ENCODE results near the gene ATP6V0E1. TPM values are rescaled to one million over a fixed set of nuclear protein-coding genes. Genes with fewer than 3 reads are reported as not detected.

ATP6V0E1 gene
- total RNA-seq = 92.4 TPM
- polyA plus RNA-seq (ENCODE audit: insufficient read depth in 1 of 8, insufficient read length in 8 of 8, low replicate concordance in 1 of 8) = 100 to 1,000 TPM in 4 of 8 donors, 10 to 100 TPM in 4; 85.8 to 115 (median 103) TPM
- long read RNA-seq, donor 1, transcript ATP6V0E1-203 (4 exons, 1,433 nt) = major isoform, 32 of 34 reads
- long read RNA-seq, donor 1, partial matches to known transcripts = 0 of 34 reads
- long read RNA-seq, donor 1, other reads (novel, unspliced or antisense) = 0 of 34 reads
- long read RNA-seq, donor 2, transcript ATP6V0E1-203 (4 exons, 1,433 nt) = major isoform, 8 of 8 reads
- long read RNA-seq, donor 2, partial matches to known transcripts = 0 of 8 reads
- long read RNA-seq, donor 2, other reads (novel, unspliced or antisense) = 0 of 8 reads
- long read RNA-seq, donor 3, transcript ATP6V0E1-203 (4 exons, 1,433 nt) = major isoform, 61 of 62 reads
- long read RNA-seq, donor 3, partial matches to known transcripts = 0 of 62 reads
- long read RNA-seq, donor 3, other reads (novel, unspliced or antisense) = 0 of 62 reads
- long read RNA-seq, donor 4, transcript ATP6V0E1-203 (4 exons, 1,433 nt) = major isoform, 35 of 35 reads
- long read RNA-seq, donor 4, partial matches to known transcripts = 0 of 35 reads
- long read RNA-seq, donor 4, other reads (novel, unspliced or antisense) = 0 of 35 reads
- long read RNA-seq, donor 5, transcript ATP6V0E1-203 (4 exons, 1,433 nt) = major isoform, 164 of 175 reads
- long read RNA-seq, donor 5, partial matches to known transcripts = 10 of 175 reads
- long read RNA-seq, donor 5, other reads (novel, unspliced or antisense) = 0 of 175 reads
- long read RNA-seq, donor 6, transcript ATP6V0E1-203 (4 exons, 1,433 nt) = major isoform, 104 of 108 reads
- long read RNA-seq, donor 6, partial matches to known transcripts = 0 of 108 reads
- long read RNA-seq, donor 6, other reads (novel, unspliced or antisense) = 0 of 108 reads
- long read RNA-seq, donor 7, transcript ATP6V0E1-203 (4 exons, 1,433 nt) = major isoform, 81 of 99 reads
- long read RNA-seq, donor 7, partial matches to known transcripts = 16 of 99 reads
- long read RNA-seq, donor 7, other reads (novel, unspliced or antisense) = 0 of 99 reads
- long read RNA-seq, donor 8, transcript ATP6V0E1-203 (4 exons, 1,433 nt) = major isoform, 55 of 57 reads
- long read RNA-seq, donor 8, partial matches to known transcripts = 0 of 57 reads
- long read RNA-seq, donor 8, other reads (novel, unspliced or antisense) = 0 of 57 reads
- long read RNA-seq, donor 9, transcript ATP6V0E1-203 (4 exons, 1,433 nt) = major isoform, 55 of 66 reads
- long read RNA-seq, donor 9, partial matches to known transcripts = 9 of 66 reads
- long read RNA-seq, donor 9, other reads (novel, unspliced or antisense) = 0 of 66 reads
- long read RNA-seq, donor 10, transcript ATP6V0E1-203 (4 exons, 1,433 nt) = major isoform, 76 of 76 reads
- long read RNA-seq, donor 10, partial matches to known transcripts = 0 of 76 reads
- long read RNA-seq, donor 10, other reads (novel, unspliced or antisense) = 0 of 76 reads
- long read RNA-seq, donor 11, transcript ATP6V0E1-203 (4 exons, 1,433 nt) = major isoform, 73 of 73 reads
- long read RNA-seq, donor 11, partial matches to known transcripts = 0 of 73 reads
- long read RNA-seq, donor 11, other reads (novel, unspliced or antisense) = 0 of 73 reads

DNA sequence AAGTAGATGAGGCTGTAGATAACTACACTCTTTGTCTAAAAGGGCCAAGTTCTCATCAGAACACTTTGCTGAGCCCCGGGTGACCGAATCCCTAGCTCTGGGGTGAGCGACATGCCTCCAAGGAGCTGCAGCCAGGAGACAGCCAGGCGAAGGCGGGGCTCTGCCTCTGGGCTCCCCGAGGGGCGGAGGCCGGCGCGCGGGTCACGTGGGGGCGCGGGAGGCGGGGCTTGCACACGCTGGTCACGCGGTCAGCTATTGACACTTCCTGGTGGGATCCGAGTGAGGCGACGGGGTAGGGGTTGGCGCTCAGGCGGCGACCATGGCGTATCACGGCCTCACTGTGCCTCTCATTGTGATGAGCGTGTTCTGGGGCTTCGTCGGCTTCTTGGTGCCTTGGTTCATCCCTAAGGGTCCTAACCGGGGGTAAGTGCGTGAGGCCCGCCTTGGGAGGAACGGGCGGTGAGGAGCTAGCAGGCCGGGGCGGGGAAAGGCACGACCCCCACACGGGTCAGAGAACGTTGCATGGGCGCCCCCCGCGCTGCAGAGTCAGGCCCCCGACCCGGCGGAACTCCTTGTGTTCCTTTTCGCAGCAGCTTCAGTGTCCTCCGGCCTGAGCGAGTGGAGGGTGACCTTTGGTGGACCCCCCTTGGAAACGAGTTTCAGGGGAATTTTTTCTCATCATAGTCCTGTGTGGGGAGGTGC is at the start of gene ATP6V0E1:
Gene ATP6V0E1 (plus strand): TSS at position 230 of the 702 bp plus-strand sequence. CDS start 90 bp downstream, at position 320.
- no peaks in the 10 kb centered on the region for H3K4me1 ChIP-seq (ENCODE audit: control insufficient read depth, insufficient read depth, low read length)
- H3K27ac ChIP-seq (ENCODE audit: low read length) = peak within 1 kb of the TSS; percentile 96
- H3K36me3 ChIP-seq (ENCODE audit: control insufficient read depth, insufficient read depth, low read length) = peaks cover 9% of the 10 kb centered on the region
- peak; percentile 96 for DNase-seq
- H3K9me3 ChIP-seq (replicated peaks; ENCODE audit: control insufficient read depth, low read depth, low read length) = no peaks in the 10 kb centered on the region
- under 1% methylated on average over 45 of the region's 49 CpGs for whole genome bisulfite sequencing (ENCODE audit: insufficient coverage)
- no peaks in the 10 kb centered on the region for H3K27me3 ChIP-seq (ENCODE audit: control insufficient read depth, insufficient read depth, low read length)
- H3K4me3 ChIP-seq (ENCODE audit: low read length) = peak within 1 kb of the TSS; percentile 97

- 87% methylated on average over 13 of the region's 14 CpGs for WGBS (ENCODE audit: insufficient coverage)
- Histone ChIP-seq H3K27ac (ENCODE audit: low read length) (no peak overlapping the region), H3K27me3 (ENCODE audit: control insufficient read depth, insufficient read depth, low read length) (no peaks in the 10 kb centered on the region), H3K9me3 (replicated peaks; ENCODE audit: control insufficient read depth, low read depth, low read length) (no peaks in the 10 kb centered on the region), H3K4me3 (ENCODE audit: low read length) (no peak overlapping the region), H3K4me1 (ENCODE audit: control insufficient read depth, insufficient read depth, low read length) (peaks cover 22% of the 10 kb centered on the region), H3K36me3 (ENCODE audit: control insufficient read depth, insufficient read depth, low read length) (peaks cover 47% of the 10 kb centered on the region)
- no peak for DNase-seq
Observed at GRCh38 chr5:172935096-172935495, 48.5 kb upstream of the ATP6V0E1 start.

- DNase-seq = no peak
- peaks cover 22% of the 10 kb centered on the region for H3K4me1 ChIP-seq (ENCODE audit: control insufficient read depth, insufficient read depth, low read length)
- H3K4me3 ChIP-seq (ENCODE audit: low read length) = no peak overlapping the region
- H3K27me3 ChIP-seq (ENCODE audit: control insufficient read depth, insufficient read depth, low read length) = no peaks in the 10 kb centered on the region
- WGBS (ENCODE audit: insufficient coverage) = 92% methylated on average over 5 of the region's 5 CpGs
- H3K27ac ChIP-seq (ENCODE audit: low read length) = no peak overlapping the region
- peaks cover 55% of the 10 kb centered on the region for H3K36me3 ChIP-seq (ENCODE audit: control insufficient read depth, insufficient read depth, low read length)
- no peaks in the 10 kb centered on the region for H3K9me3 ChIP-seq (replicated peaks; ENCODE audit: control insufficient read depth, low read depth, low read length)
Observed at GRCh38 chr5:172936401-172936800, 47.2 kb upstream of the ATP6V0E1 start.

- 81% methylated on average over 10 of the region's 10 CpGs for WGBS (ENCODE audit: insufficient coverage)
- H3K4me3 ChIP-seq (ENCODE audit: low read length) = no peak overlapping the region
- H3K27ac ChIP-seq (ENCODE audit: low read length) = peak overlapping the region; percentile 74
- H3K36me3 ChIP-seq (ENCODE audit: control insufficient read depth, insufficient read depth, low read length) = peaks cover 60% of the 10 kb centered on the region
- peaks cover 22% of the 10 kb centered on the region for H3K4me1 ChIP-seq (ENCODE audit: control insufficient read depth, insufficient read depth, low read length)
- H3K27me3 ChIP-seq (ENCODE audit: control insufficient read depth, insufficient read depth, low read length) = no peaks in the 10 kb centered on the region
- H3K9me3 ChIP-seq (replicated peaks; ENCODE audit: control insufficient read depth, low read depth, low read length) = no peaks in the 10 kb centered on the region
- no peak for DNase-seq
Observed at GRCh38 chr5:172939071-172939470, 44.5 kb upstream of the ATP6V0E1 start.

DNA sequence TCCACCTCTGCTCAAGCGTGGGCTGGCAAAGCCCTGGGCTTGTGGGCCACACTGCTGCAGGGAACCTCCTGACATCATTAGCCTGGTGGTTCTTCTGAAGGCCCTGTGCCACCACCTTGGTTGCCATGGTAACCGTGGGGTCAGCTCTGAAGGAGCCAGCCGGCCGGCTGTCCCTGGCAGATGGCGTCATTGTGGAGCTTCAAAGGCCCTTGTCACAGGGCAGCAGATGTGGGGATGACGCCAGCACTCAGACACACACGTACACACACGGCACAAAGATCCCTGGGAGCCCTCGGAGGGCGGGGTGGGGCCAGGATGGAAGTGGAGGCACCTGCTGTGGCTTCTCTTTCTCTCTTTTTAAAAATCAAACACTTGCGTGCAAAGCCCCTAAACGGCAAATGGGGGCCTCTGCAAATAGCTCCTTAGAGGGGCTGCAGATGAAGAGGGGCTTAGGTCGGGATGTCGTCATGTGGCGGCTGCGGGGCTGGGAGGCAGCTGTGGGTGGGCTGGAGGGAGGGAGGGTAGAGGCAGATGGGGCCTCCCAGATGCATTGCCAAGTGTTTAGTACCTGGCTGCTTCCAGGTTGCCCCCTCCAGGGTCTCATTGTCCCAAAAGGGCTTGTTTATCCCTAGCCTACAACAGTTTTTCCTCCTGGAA is 43.8 kb upstream of the ATP6V0E1 start:
- no peak overlapping the region for H3K4me3 ChIP-seq (ENCODE audit: low read length)
- peaks cover 22% of the 10 kb centered on the region for H3K4me1 ChIP-seq (ENCODE audit: control insufficient read depth, insufficient read depth, low read length)
- H3K27me3 ChIP-seq (ENCODE audit: control insufficient read depth, insufficient read depth, low read length) = no peaks in the 10 kb centered on the region
- peak; percentile 55 for DNase-seq
- whole genome bisulfite sequencing (ENCODE audit: insufficient coverage) = 54% methylated on average over 9 of the region's 16 CpGs
- peak overlapping the region; percentile 74 for H3K27ac ChIP-seq (ENCODE audit: low read length)
- peaks cover 60% of the 10 kb centered on the region for H3K36me3 ChIP-seq (ENCODE audit: control insufficient read depth, insufficient read depth, low read length)
- no peaks in the 10 kb centered on the region for H3K9me3 ChIP-seq (replicated peaks; ENCODE audit: control insufficient read depth, low read depth, low read length)

DNA sequence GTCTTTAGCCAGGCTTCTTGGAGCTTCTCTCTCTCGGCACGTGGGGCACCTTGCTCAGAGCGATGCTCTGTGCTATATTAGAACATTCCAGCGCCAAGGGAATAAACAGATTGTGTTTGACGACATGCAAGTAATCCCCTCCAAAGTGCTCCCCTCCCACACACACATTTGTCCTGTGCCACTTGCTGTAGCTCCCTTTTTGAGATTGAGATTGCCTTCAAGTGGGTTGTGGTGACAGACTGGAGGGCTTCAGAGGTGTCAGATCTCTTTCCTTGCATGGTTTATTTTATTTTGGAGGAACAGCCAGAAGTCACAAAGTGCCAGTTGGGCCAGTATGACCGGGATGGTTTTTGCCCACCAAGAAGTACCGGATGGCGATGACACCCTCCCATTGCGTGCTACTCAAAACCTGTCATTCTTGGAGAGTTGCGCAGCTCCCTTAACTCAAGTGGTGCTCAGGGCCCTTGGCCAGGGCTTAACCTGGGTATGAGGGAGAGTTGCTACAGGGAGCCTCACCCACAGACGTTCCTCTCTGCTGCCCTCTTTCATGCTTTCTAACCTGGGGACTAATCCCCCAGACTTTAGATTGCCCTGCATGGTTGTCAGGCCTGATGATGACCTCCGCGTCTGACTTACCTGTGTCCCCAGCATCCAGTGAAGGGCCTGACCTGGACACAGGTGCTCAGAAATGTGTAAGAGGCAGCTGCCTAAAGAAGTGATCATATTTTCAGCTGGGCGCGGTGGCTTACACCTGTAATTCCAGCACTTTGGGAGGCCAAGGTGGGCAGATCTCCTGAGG is 43.1 kb upstream of the ATP6V0E1 start:
- peak; percentile 30 for DNase-seq
- H3K4me3 ChIP-seq (ENCODE audit: low read length) = no peak overlapping the region
- 98% methylated on average over 8 of the region's 15 CpGs for WGBS (ENCODE audit: insufficient coverage)
- peaks cover 61% of the 10 kb centered on the region for H3K36me3 ChIP-seq (ENCODE audit: control insufficient read depth, insufficient read depth, low read length)
- H3K27me3 ChIP-seq (ENCODE audit: control insufficient read depth, insufficient read depth, low read length) = no peaks in the 10 kb centered on the region
- H3K9me3 ChIP-seq (replicated peaks; ENCODE audit: control insufficient read depth, low read depth, low read length) = no peaks in the 10 kb centered on the region
- H3K4me1 ChIP-seq (ENCODE audit: control insufficient read depth, insufficient read depth, low read length) = peaks cover 22% of the 10 kb centered on the region
- H3K27ac ChIP-seq (ENCODE audit: low read length) = peak overlapping the region; percentile 74

DNA sequence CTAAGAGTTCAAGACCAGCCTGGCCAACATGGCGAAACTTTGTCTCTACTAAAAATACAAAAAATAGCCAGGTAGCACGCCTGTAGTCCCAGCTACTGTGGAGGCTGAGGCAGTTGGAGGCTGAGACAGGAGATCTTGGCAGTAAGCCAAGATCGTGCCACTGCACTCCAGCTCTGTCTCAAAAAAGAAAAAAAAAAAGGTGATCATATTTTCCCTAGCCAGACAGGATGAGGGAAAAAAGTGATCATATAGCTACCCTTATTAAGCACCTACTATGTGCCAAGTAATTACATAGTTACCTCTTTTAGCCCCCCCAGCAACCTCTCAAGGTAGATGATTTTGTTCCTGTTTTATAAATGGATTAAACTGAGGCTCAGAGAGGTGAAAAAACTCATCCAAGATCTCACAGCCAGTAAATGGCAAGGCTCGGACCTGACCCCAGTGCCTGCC is 42.5 kb upstream of the ATP6V0E1 start:
- Histone ChIP-seq H3K4me3 (ENCODE audit: low read length) (no peak overlapping the region), H3K36me3 (ENCODE audit: control insufficient read depth, insufficient read depth, low read length) (peaks cover 62% of the 10 kb centered on the region), H3K27ac (ENCODE audit: low read length) (peak overlapping the region; percentile 74), H3K27me3 (ENCODE audit: control insufficient read depth, insufficient read depth, low read length) (no peaks in the 10 kb centered on the region), H3K4me1 (ENCODE audit: control insufficient read depth, insufficient read depth, low read length) (peaks cover 22% of the 10 kb centered on the region), H3K9me3 (replicated peaks; ENCODE audit: control insufficient read depth, low read depth, low read length) (no peaks in the 10 kb centered on the region)
- WGBS (ENCODE audit: insufficient coverage) = 80% methylated on average over 1 of the region's 4 CpGs
- DNase-seq = no peak

DNA sequence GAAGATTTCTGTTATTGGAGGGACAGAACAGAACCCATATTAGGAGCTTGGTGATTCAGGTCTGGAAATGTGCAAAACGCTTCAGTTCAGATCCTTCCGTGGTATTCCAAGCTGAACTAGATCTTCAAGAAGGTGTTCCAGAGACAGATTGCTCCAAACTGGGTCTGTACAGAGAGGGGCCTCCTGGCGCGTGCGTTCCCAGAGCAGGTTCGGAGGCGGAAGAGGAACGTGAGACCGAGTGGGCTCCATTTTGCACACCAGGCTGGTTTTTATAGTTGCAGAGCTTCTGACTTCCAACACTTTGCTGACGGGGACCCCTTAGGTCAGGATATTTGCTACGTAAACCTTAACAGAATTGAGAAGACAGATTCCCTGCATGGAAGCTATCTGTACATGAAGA is 41.0 kb upstream of the ATP6V0E1 start:
- H3K36me3 ChIP-seq (ENCODE audit: control insufficient read depth, insufficient read depth, low read length) = peaks cover 63% of the 10 kb centered on the region
- H3K4me3 ChIP-seq (ENCODE audit: low read length) = no peak overlapping the region
- H3K27me3 ChIP-seq (ENCODE audit: control insufficient read depth, insufficient read depth, low read length) = no peaks in the 10 kb centered on the region
- no peaks in the 10 kb centered on the region for H3K9me3 ChIP-seq (replicated peaks; ENCODE audit: control insufficient read depth, low read depth, low read length)
- DNase-seq = no peak
- H3K27ac ChIP-seq (ENCODE audit: low read length) = no peak overlapping the region
- WGBS (ENCODE audit: insufficient coverage) = 87% methylated on average over 10 of the region's 11 CpGs
- peaks cover 22% of the 10 kb centered on the region for H3K4me1 ChIP-seq (ENCODE audit: control insufficient read depth, insufficient read depth, low read length)
